Left ventricle myocardium inferior (tissue), 1 donor: ENCODE measurements around the gene IGFALS. TPM values are rescaled to one million over a fixed set of nuclear protein-coding genes. Genes with fewer than 3 reads are reported as not detected.

Experiments used
- DNase-seq: peaks from one replicate; pipeline ENCODE4 v3.0.0-alpha.2; 2020
- H3K27ac ChIP-seq: fragments of 200-600 bp; replicated peaks from 2 replicates; pipeline ENCODE4 v1.8.0; 2021
- H3K27me3 ChIP-seq: fragments of 200-600 bp; 2 replicates; pipeline ENCODE4 v1.8.0; 2021; ENCODE audit warnings: low read depth
- H3K36me3 ChIP-seq: fragments of 200-600 bp; 2 replicates; pipeline ENCODE4 v1.8.0; 2021
- H3K4me1 ChIP-seq: fragments of 200-600 bp; 2 replicates; pipeline ENCODE4 v1.8.0; 2021
- H3K4me3 ChIP-seq: fragments of 200-600 bp; 2 replicates; pipeline ENCODE4 v1.8.0; 2021; ENCODE audit warnings: mild to moderate bottlenecking, moderate library complexity
- H3K9me3 ChIP-seq: fragments of 200-600 bp; replicated peaks from 2 replicates; pipeline ENCODE4 v1.8.0; 2021
- CTCF ChIP-seq: fragments of 200-600 bp; IDR thresholded peaks from 2 replicates; pipeline ENCODE4 v1.8.0; 2021; ENCODE audit warnings: antibody characterized with exemption, mild to moderate bottlenecking, borderline replicate concordance
- intact Hi-C: fragments of 100-400 bp; cut with micrococcal nuclease; formaldehyde crosslinking; loops from one replicate; pipeline ENCODE4 v1.11.0; 2022
- total RNA-seq: library from RNA; stranded (reverse); fragmentation: NEBNext Ultra II Directional; extraction: Animal tissue kit (Norgen Biotek cat#: 25700); gene quantifications from one replicate; pipeline ENCODE4 v1.2.1, GENCODE V29; 2021
- donor health status: DM: no; HTN: yes; CAD: no; lungs with severe emphysema.

The IGFALS gene
- total RNA-seq, 1 donor from 2014 or later: not detected

DNA sequence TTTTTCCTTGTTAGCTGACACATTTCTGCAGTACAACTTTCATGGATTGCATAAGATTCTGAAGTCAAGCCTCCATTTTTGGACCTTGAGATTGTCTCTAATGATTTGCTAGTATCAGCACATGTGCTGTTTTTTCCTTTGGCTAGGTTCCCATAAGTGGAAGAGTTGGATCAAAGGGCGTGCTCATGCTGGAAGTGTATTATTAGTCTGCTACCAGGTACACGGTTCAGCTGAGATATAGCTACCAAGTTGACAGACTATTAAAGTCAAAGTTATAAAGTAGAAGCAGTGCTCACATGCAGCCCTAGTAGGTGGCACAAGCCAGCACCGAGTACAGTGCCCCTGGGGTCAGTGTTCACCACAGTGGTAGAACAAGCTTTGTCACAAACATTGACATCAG, 36.7 kb upstream of the IGFALS start:
- Histone ChIP-seq H3K9me3 (no peaks in the 10 kb centered on the region), H3K27me3 (no peaks in the 10 kb centered on the region), H3K4me1 (peaks cover 48% of the 10 kb centered on the region), H3K4me3 (no peak overlapping the region), H3K27ac (no peak overlapping the region), H3K36me3 (peaks cover 13% of the 10 kb centered on the region)
- DNase-seq: no peak
- no peak for TF ChIP-seq CTCF
- intact Hi-C loops: no loop called here

GRCh38 chr16:1828645-1829410, 35.3 kb upstream of the IGFALS start:
- H3K27me3 ChIP-seq: no peaks in the 10 kb centered on the region
- DNase-seq: no peak
- H3K4me1 ChIP-seq: peaks cover 62% of the 10 kb centered on the region
- peaks cover 13% of the 10 kb centered on the region for H3K36me3 ChIP-seq
- H3K4me3 ChIP-seq: peak overlapping the region; percentile 99
- no peak for TF ChIP-seq CTCF
- no peak overlapping the region for H3K27ac ChIP-seq
- intact Hi-C loops: no loop called here
- no peaks in the 10 kb centered on the region for H3K9me3 ChIP-seq

- Histone ChIP-seq H3K9me3 (no peaks in the 10 kb centered on the region), H3K4me3 (peak within 1 kb of the TSS; percentile 99), H3K27ac (peak within 1 kb of the TSS; percentile 98), H3K27me3 (no peaks in the 10 kb centered on the region), H3K36me3 (peaks cover 23% of the 10 kb centered on the region), H3K4me1 (peaks cover 69% of the 10 kb centered on the region)
- DNase-seq: peak; percentile 94
- no peak for TF ChIP-seq CTCF
- intact Hi-C loops: no loop called here
These were observed 33.4 kb upstream of the IGFALS start, which contains the start of the genes FAHD1 and HAGH for GRCh38 chr16:1826691-1827573. FAHD1 (plus strand) TSS chr16:1827206; CDS start chr16:1827239, 33 bp downstream. HAGH (minus strand) TSS chr16:1826825; CDS start chr16:1826787, 38 bp downstream.

DNA sequence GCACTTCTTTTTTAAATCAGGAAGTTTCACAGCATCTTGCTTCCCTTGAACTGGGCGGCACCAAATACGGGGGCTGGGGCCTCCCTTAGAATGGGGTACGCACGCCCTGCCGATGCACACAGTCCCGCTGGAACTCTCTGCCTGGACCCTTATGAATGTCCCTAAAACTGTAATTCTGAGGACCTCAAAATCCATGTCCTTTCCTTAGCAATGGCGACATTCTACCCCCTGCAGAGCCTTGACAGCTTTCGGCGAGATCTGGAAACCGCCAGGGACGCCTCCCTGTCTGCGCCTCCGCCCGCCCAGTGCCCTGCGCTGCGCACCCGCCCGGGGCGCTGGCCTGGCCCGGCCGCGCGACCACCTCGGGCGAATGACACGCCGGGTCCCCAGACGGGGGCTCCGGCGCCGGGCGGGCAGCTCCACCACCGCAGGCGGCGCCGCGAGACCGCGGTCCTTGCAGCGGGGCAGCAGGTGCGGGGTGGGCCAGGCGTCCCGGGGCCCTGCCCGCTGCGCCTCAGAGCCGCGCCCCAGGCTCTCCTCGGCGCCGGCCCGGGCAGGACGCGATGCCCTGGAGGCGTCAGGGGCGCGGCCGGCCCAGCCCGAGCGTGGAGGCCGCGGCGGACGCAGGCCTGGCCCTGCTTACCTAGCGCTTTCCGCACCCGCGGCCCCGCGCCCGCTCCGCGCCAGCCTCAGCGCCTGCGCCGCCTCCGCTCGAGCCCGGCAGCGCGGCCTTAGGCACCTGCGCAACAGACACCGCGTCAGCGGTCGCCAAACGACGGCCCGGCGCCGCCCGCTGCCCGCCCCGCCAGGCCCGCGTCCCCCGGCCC, 32.6 kb upstream of the IGFALS start:
- H3K4me1 ChIP-seq: peaks cover 69% of the 10 kb centered on the region
- H3K9me3 ChIP-seq: no peaks in the 10 kb centered on the region
- peak; percentile 54 for DNase-seq

More for the DNA sequence above, 32.6 kb upstream of the IGFALS start:
- intact Hi-C loops: no loop called here
- no peaks in the 10 kb centered on the region for H3K27me3 ChIP-seq
- peak; percentile 12 for TF ChIP-seq CTCF
- peak overlapping the region; percentile 99 for H3K4me3 ChIP-seq
- peak overlapping the region; percentile 98 for H3K27ac ChIP-seq
- H3K36me3 ChIP-seq: peaks cover 31% of the 10 kb centered on the region
